ENCODE measurements around the gene PRPF38B.

DNA sequence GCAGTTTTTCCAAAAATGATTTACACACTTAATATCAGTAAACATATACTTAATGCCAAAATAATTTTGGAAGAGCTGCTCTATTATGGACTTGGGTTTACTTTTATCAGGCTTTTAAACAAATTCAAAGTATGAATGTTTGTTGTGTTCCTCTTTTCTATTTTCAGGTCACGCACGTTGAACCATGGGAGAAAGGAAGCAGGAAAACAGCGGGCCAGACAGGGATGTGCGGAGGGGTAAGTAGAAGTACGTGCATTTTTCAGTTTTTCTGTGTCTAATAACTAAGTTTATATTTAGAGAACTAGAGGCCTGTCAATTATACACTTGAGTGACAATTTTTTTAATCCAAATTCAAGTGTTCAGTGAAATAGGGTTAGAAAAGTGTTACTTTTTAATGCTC, 3.4 kb downstream of the PRPF38B start:
- no peak for TF ChIP-seq POLR2A (IDR thresholded peaks at IDR 0.05; ENCODE audit: low read depth, low read length)
- TF ChIP-seq POLR2AphosphoS5 (IDR thresholded peaks at IDR 0.05; ENCODE audit: low read length): no peak
- no peak for TF ChIP-seq HCFC1 (IDR thresholded peaks at IDR 0.05; ENCODE audit: low read length)
- no peak for TF ChIP-seq HDAC2 (IDR thresholded peaks at IDR 0.05)
- TF ChIP-seq, protein P1, sequence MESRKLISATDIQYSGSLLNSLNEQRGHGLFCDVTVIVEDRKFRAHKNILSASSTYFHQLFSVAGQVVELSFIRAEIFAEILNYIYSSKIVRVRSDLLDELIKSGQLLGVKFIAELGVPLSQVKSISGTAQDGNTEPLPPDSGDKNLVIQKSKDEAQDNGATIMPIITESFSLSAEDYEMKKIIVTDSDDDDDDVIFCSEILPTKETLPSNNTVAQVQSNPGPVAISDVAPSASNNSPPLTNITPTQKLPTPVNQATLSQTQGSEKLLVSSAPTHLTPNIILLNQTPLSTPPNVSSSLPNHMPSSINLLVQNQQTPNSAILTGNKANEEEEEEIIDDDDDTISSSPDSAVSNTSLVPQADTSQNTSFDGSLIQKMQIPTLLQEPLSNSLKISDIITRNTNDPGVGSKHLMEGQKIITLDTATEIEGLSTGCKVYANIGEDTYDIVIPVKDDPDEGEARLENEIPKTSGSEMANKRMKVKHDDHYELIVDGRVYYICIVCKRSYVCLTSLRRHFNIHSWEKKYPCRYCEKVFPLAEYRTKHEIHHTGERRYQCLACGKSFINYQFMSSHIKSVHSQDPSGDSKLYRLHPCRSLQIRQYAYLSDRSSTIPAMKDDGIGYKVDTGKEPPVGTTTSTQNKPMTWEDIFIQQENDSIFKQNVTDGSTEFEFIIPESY (IDR thresholded peaks at IDR 0.05): no peak
- TF ChIP-seq, protein P2, sequence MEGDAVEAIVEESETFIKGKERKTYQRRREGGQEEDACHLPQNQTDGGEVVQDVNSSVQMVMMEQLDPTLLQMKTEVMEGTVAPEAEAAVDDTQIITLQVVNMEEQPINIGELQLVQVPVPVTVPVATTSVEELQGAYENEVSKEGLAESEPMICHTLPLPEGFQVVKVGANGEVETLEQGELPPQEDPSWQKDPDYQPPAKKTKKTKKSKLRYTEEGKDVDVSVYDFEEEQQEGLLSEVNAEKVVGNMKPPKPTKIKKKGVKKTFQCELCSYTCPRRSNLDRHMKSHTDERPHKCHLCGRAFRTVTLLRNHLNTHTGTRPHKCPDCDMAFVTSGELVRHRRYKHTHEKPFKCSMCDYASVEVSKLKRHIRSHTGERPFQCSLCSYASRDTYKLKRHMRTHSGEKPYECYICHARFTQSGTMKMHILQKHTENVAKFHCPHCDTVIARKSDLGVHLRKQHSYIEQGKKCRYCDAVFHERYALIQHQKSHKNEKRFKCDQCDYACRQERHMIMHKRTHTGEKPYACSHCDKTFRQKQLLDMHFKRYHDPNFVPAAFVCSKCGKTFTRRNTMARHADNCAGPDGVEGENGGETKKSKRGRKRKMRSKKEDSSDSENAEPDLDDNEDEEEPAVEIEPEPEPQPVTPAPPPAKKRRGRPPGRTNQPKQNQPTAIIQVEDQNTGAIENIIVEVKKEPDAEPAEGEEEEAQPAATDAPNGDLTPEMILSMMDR (IDR thresholded peaks at IDR 0.05 in 2 of 3, conservative IDR thresholded peaks at IDR 0.05 in 1 of 3; ENCODE audit: control insufficient read depth in 2 of 3, extremely low read depth in 1 of 3, insufficient read depth in 1 of 3, low read depth in 3 of 3, low read length in 3 of 3): no peak
- TF ChIP-seq LARP7 (IDR thresholded peaks at IDR 0.05): no peak
- no peak for TF ChIP-seq RB1 (IDR thresholded peaks at IDR 0.05; ENCODE audit: borderline replicate concordance)
- no peak for TF ChIP-seq YY1 (IDR thresholded peaks at IDR 0.05; ENCODE audit: low read depth, low read length)
- no peak for TF ChIP-seq RELA (IDR thresholded peaks at IDR 0.05; ENCODE audit: borderline replicate concordance, partially characterized antibody)
- TF ChIP-seq EP300 (IDR thresholded peaks at IDR 0.05; ENCODE audit: borderline replicate concordance in 1 of 2, control insufficient read depth in 1 of 2, low read depth in 2 of 2, low read length in 2 of 2): no peak
- no peak for TF ChIP-seq ESRRA (IDR thresholded peaks at IDR 0.05; ENCODE audit: low read length)
- TF ChIP-seq CHD4 (IDR thresholded peaks at IDR 0.05): no peak
- TF ChIP-seq NR2C2 (IDR thresholded peaks at IDR 0.05; ENCODE audit: borderline replicate concordance, control insufficient read depth, insufficient read length, low read depth): no peak
